HG03469 (cell line): ENCODE results near the gene RAB35.

Experiments
- ATAC-seq: cut with Tn5 transposase; IDR thresholded peaks from one replicate; pipeline ENCODE4 v1.9.1; 2021; ENCODE audit warnings: mild to moderate bottlenecking, moderate library complexity, moderate number of reproducible peaks; ENCODE audit not compliant: unreplicated experiment

The RAB35 gene

GRCh38 chr12:120134307-120134980 lies 17.9 kb upstream of the RAB35 start:
- no peak for ATAC-seq

GRCh38 chr12:120132863-120133385 lies 16.4 kb upstream of the RAB35 start:
- peak; percentile 82 for ATAC-seq

GRCh38 chr12:120132054-120132836 lies 15.7 kb upstream of the RAB35 start:
- no peak for ATAC-seq

GRCh38 chr12:120131116-120131515 lies 14.6 kb upstream of the RAB35 start:
- no peak for ATAC-seq

DNA sequence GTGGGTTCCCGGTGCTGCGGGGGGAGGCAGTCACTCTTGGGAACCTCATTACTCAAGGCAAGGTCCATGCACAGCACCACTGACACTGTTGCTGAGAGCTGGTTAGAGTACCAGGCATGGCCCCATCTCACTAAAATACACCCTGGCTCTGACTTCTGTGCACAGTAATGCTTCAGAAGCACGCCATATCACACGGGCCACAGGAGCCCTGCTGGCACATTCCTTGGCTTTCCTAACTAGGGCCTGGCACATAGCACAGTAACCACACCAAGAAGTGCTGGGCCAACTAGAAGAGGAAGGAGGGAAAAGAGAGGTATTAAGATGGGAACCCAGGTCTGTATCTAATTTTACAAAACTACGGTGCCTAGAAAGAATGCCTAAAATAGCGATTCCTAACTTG lies 13.5 kb upstream of the RAB35 start:
- ATAC-seq: no peak

DNA sequence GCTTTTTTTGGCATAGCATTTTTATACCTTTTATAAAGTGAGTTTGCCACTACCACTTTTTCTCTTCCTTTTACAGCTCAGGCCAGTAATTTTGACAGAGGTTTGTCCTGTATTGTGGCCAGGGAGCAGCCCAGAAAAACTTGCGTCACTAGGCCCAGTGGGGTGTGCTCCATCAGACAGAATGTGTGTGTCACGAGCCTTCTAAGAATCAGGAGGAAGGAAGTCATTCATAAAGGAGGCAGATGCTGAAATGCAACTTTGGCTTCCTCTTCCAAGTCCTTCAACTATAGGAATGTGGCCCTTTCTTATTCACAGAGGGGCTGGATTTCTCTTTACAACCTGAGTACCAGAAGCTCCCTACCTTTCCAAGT lies 10.1 kb upstream of the RAB35 start:
- ATAC-seq: no peak

DNA sequence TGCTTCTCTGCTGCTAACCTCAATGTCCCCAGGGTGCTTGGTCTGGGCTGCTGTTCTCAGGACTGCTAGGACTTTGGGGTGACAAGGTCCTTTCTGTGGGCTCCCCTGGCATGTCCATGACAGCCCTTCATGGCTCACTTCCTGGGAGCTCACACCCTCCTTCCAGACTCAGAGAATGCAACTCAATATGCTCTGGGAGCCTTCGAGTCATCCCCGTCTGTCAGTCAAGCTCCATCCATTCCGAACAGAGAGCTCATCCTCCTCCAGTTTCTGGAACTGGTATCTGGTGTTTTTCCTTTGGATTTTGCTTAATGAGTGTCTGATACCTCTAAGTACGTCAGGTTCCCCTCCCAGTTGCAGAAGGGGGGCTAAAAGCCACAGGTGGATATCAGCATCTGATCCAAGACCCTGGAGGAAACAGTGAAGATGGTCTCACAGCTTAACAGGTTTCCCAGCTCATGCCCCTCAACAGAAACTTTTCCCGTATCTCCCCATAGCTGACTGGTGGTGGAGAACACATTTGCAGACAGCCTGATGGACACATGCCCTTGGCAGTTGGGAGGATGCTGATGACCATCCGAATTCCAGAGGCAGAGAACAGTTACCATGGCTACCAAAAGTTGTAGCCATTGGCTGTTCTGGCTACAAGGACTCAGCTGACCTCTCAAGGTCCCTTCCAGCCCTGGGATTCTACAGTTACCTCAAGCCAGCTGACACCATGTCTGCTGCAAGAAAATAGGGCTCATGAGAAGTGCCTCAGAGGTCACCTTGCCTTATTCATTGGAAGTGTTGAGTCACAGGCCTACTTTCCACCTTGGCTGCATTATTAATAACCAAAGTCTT lies 9.5 kb upstream of the RAB35 start:
- no peak for ATAC-seq

- ATAC-seq: no peak
Observed at GRCh38 chr12:120125029-120125428, 8.5 kb upstream of the RAB35 start.

GRCh38 chr12:120121766-120122293 lies 5.3 kb upstream of the RAB35 start:
- peak; percentile 34 for ATAC-seq

DNA sequence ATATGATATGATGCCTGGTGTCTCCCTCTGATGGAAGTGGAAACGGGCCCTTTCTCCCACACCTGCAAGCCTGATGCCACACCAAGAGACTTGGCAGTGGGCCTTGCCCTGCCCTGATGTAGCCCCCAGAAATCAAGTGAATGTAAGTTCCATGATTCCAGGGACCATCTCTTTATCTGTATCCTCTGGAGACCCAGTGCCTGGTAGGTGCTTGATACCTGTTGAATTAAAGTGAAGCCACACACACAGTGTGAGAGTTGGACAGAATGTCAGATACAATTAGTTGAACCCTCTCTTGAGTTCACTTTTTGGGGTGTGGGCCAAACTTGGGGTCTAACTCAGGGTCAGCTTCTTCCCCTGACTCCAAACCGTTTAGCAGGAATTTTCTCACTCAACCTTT lies 4.8 kb upstream of the RAB35 start:
- no peak for ATAC-seq

DNA sequence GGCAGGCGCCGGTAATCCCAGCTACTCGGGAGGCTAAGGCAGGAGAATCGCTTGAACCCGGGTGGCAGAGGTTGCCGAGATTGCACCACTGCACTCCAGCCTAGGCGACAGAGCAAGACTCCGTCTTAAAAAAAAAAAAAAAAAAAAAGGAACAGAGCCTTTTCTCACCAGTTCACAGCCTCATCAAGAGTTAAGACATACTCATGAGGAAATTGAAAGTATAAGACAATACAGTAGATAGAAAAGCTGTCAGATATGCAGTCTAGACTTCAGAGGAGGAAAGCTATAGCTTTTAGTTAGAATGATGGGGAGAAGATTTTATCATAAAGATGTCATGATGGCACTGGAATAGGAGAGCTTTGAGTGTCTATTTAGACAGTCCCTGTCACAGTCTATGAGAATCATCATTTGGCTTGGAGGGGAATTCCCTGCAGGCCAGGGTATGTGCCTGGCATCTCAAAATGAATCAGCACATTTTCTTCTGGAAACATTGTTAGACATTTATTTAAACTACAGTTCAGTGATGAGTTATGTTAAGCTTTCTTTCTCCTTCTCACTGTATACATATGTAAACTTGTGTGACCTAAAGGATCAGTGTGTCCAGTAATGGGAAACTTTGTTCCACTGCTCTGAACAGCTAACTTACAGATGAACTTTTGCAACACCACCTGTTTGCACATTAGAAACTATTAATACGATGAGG lies 2.9 kb upstream of the RAB35 start:
- ATAC-seq: no peak

DNA sequence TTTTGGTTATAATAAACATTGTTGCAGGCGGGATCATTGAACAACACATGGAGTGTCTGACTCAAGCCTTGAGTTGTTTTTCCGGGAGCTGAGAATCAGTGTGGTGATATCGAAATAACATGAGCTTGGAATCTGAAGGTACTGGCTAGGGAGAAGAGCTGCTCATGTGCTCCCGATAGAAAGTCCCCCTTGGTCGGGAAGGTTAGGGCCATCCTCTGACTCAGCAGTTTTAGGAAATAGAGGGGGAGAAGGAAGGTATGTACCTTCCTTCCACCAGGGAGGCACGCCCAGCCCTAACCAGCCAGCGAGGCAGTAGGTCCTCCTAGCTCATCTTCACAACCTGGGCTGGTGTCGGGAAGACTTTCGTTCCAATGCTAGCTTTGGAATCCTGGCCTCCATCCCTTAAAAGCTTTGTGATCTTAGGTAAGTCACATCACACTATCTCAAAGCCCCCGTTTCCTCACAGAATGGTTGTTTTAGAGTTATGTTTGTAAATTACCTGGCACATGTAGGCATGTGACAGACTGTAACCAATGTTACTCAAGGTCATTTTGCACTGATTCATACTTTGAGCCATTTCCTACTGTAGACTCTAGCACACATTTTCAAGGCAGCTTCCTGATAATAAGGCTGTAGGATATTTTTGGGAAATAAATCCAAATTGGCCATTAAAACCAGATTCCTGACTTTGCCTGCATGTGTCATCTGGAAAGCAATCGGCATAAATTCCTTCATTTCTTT lies 1.9 kb upstream of the RAB35 start:
- ATAC-seq: no peak

DNA sequence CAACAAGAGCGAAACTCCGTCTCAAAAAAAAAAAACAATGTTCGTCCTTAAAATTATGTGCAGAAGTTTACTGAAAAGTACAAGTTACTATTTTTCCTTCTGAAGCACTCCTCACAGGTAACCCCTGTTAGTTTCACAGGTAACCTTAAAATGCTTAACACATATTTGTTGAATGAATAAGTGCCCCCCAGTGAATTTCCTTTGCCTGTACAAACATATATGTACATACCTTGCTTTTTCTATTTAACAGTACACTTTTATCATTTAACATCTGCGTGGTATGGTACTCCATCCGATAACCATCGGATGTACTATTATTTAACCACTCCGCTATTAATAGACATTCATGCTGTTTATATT lies 1.4 kb upstream of the RAB35 start:
- ATAC-seq: no peak

DNA sequence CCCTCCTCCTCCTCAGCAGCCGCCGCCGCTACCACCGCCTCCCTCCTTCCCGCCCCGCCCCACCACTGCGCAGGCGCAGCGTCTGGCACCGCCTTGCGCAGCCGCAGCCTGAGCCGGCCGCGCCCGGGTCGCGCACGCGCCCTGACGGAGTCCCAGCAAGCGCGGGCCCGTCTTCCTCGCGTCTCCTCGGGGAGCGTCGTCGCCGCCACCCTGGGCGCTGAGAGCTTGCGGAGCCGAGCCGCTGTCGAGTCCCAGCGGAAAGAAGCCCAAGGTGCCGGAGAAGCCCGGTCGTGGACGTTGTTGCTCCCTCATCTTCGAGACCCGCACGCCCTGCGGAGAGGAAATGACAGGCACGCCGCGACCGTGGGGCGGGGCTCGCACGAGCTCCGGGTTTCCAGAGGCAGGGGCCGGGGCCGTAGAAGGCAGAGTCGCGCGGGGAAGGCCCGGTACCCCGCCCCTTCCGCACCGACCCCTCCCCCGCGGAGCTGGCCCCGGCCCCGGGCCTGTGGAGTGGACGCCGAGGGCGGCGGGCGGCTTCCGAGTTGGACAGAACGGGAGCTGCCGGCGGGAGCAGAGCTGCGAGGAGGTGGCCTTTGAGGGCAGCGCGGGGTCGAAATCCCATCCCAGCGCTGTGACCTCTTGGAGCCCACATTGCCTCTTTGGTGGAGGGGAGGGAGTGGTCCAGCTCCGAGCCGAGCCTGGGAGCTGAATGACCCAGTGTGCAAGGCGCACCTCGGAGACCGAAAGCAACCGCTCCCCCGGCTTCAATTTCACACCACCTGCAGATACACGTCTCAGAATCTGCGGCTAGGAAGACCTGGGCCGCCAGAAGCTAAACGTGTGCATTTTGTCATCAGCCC lies 469 bp upstream of the RAB35 start:
- ATAC-seq: peak; percentile 29

GRCh38 chr12:120115692-120116440 lies 687 bp downstream of the RAB35 start:
- ATAC-seq: no peak

- no peak for ATAC-seq
Observed at GRCh38 chr12:120115066-120115465, 1.5 kb downstream of the RAB35 start.

GRCh38 chr12:120110550-120111501 lies 5.7 kb downstream of the RAB35 start:
- no peak for ATAC-seq
